Neural progenitor cell (in vitro differentiated cells): ENCODE measurements around the gene SMCO3. TPM values are rescaled to one million over a fixed set of nuclear protein-coding genes. Genes with fewer than 3 reads are reported as not detected.

Experiments
- DNase-seq: peaks from one replicate; pipeline ENCODE4 v3.0.0-alpha.2; 2016; ENCODE audit warnings: low spot score
- H2AFZ ChIP-seq: fragments of 200-600 bp; sonication (generic); replicated peaks from 2 replicates; pipeline ENCODE4 v1.6.1; 2016; ENCODE audit warnings: antibody characterized with exemption
- H3F3A ChIP-seq: fragments of 200-600 bp; sonication (generic); 2 replicates; pipeline ENCODE4 v1.6.1; 2016; ENCODE audit warnings: antibody characterized with exemption, low read depth
- H3K27ac ChIP-seq: fragments of 200-600 bp; sonication (generic); 2 replicates; pipeline ENCODE4 v1.5.1; 2016; ENCODE audit warnings: mild to moderate bottlenecking
- H3K27me3 ChIP-seq: fragments of 200-600 bp; sonication (generic); 2 replicates; pipeline ENCODE4 v1.6.1; 2016; ENCODE audit warnings: mild to moderate bottlenecking, moderate library complexity
- H3K36me3 ChIP-seq: fragments of 200-600 bp; sonication (generic); 2 replicates; pipeline ENCODE4 v1.5.1; 2016
- H3K4me1 ChIP-seq: fragments of 200-600 bp; sonication (generic); 2 replicates; pipeline ENCODE4 v1.6.1; 2016; ENCODE audit warnings: mixed run types
- H3K4me2 ChIP-seq: fragments of 200-600 bp; sonication (generic); 2 replicates; pipeline ENCODE4 v1.6.1; 2016
- H3K4me3 ChIP-seq: fragments of 200-600 bp; sonication (generic); 2 replicates; pipeline ENCODE4 v1.5.1; 2016
- H3K79me2 ChIP-seq: fragments of 200-600 bp; sonication (generic); 2 replicates; pipeline ENCODE4 v1.6.1; 2016; ENCODE audit warnings: low read depth
- H3K9ac ChIP-seq: fragments of 200-600 bp; sonication (generic); 2 replicates; pipeline ENCODE4 v1.6.1; 2016
- H3K9me3 ChIP-seq: fragments of 200-600 bp; sonication (generic); 2 replicates; pipeline ENCODE4 v1.5.1; 2016; ENCODE audit warnings: low read depth
- H4K20me1 ChIP-seq: fragments of 200-600 bp; sonication (generic); 2 replicates; pipeline ENCODE4 v1.6.1; 2016; ENCODE audit warnings: low read depth
- H3K27ac Mint-ChIP-seq: 3 replicates; pipeline ENCODE4 v1.8.0; 2021; ENCODE audit warnings: mixed read lengths
- H3K27me3 Mint-ChIP-seq: 2 replicates; pipeline ENCODE4 v1.8.0; 2022; ENCODE audit warnings: low read depth, mild to moderate bottlenecking, inconsistent platforms, moderate library complexity, mixed read lengths; ENCODE audit not compliant: insufficient read depth
- H3K36me3 Mint-ChIP-seq: 3 replicates; pipeline ENCODE4 v1.8.0; 2021; ENCODE audit warnings: mixed read lengths
- H3K4me1 Mint-ChIP-seq: 3 replicates; pipeline ENCODE4 v1.8.0; 2021; ENCODE audit warnings: mixed read lengths
- H3K4me3 Mint-ChIP-seq: 3 replicates; pipeline ENCODE4 v1.8.0; 2021; ENCODE audit warnings: mild to moderate bottlenecking, moderate library complexity, mixed read lengths
- H3K9me3 Mint-ChIP-seq: 3 replicates; pipeline ENCODE4 v1.8.0; 2020; ENCODE audit warnings: mixed read lengths
- CTCF ChIP-seq: fragments of 200-600 bp; sonication (generic); IDR thresholded peaks from 2 replicates; pipeline ENCODE4 v1.5.1; 2017; ENCODE audit warnings: antibody characterized with exemption, mild to moderate bottlenecking
- EZH2 ChIP-seq: fragments of 200-600 bp; sonication (generic); IDR thresholded peaks from 2 replicates; pipeline ENCODE4 v1.6.1; 2017; ENCODE audit warnings: antibody characterized with exemption, mild to moderate bottlenecking, moderate library complexity
- EZH2phosphoT487 ChIP-seq: fragments of 200-600 bp; sonication (generic); IDR thresholded peaks from 2 replicates; pipeline ENCODE4 v1.6.1; 2017; ENCODE audit warnings: antibody characterized with exemption
- total RNA-seq: library from RNA; depleted of rRNA; stranded (reverse); fragments of >200 nt; gene quantifications from 2 replicates; pipeline ENCODE4 v1.2.3, GENCODE V29; 2015; ENCODE audit warnings: low replicate concordance

The SMCO3 gene
- total RNA-seq, 1 donor from 2014 or later: not detected

GRCh38 chr12:14769969-14770495 is 44.0 kb downstream of the SMCO3 start:
- Mint-ChIP-seq H3K36me3 (peaks cover 15% of the 10 kb centered on the region), H3K4me1 (peaks cover 23% of the 10 kb centered on the region), H3K27ac (peak overlapping the region; percentile 19), H3K9me3 (peaks cover 7% of the 10 kb centered on the region), H3K4me3 (peak overlapping the region; percentile 95), H3K27me3 (peaks cover 30% of the 10 kb centered on the region)
- peak overlapping the region; percentile 64 for H2AFZ ChIP-seq
- peak; percentile 90 for DNase-seq
- H3K27ac ChIP-seq: peak overlapping the region; percentile 49
- peaks cover 8% of the 10 kb centered on the region for H3K4me1 ChIP-seq
- no peaks in the 10 kb centered on the region for H3K9me3 ChIP-seq
- H3F3A ChIP-seq: peaks cover 58% of the 10 kb centered on the region
- H3K27me3 ChIP-seq: peaks cover 9% of the 10 kb centered on the region
- H3K79me2 ChIP-seq: peaks cover 31% of the 10 kb centered on the region
- peaks cover 19% of the 10 kb centered on the region for H4K20me1 ChIP-seq
- H3K36me3 ChIP-seq: no peaks in the 10 kb centered on the region
- H3K9ac ChIP-seq: peak overlapping the region; percentile 39
- peak overlapping the region; percentile 87 for H3K4me2 ChIP-seq
- TF ChIP-seq CTCF: peak; percentile 62
- no peak for TF ChIP-seq EZH2phosphoT487
- peak overlapping the region; percentile 76 for H3K4me3 ChIP-seq

DNA sequence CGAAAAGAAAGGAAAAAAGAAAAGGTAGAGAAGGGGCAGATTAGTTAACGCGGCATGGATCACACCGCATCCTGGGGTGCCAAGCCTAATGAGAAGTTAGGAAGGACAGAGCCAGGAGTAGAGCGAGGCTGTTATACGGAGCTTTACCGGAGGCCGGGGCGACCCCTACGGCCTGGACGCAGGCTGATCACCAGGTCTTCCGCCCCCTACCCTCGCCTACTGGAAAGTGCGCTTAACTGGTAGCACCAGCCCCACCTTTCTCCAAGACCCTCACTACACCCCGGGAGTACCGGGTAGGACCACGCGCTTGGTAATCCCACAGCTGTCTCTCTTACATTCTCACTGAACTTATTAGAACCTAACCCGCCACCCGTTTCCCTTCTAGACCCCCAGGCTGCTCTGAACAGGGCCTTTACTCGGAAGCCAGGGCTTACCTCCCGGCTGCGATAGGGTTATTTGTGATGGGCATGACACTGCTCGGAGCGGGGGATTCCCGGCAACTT is 44.5 kb downstream of the SMCO3 start:
- H3K9ac ChIP-seq: peak overlapping the region; percentile 58
- H3K27me3 ChIP-seq: peaks cover 9% of the 10 kb centered on the region
- peak; percentile 86 for DNase-seq
- peak overlapping the region; percentile 87 for H3K4me2 ChIP-seq
- no peak for TF ChIP-seq EZH2
- no peak for TF ChIP-seq EZH2phosphoT487
- TF ChIP-seq CTCF: no peak
- Mint-ChIP-seq H3K27me3 (peaks cover 29% of the 10 kb centered on the region), H3K4me3 (peak overlapping the region; percentile 95), H3K4me1 (peaks cover 20% of the 10 kb centered on the region), H3K36me3 (peaks cover 15% of the 10 kb centered on the region), H3K27ac (no peak overlapping the region), H3K9me3 (peaks cover 7% of the 10 kb centered on the region)
- peak overlapping the region; percentile 76 for H3K4me3 ChIP-seq
- H3F3A ChIP-seq: peaks cover 55% of the 10 kb centered on the region
- no peaks in the 10 kb centered on the region for H3K9me3 ChIP-seq
- peak overlapping the region; percentile 64 for H2AFZ ChIP-seq
- H3K4me1 ChIP-seq: peaks cover 8% of the 10 kb centered on the region
- peak overlapping the region; percentile 49 for H3K27ac ChIP-seq
- H4K20me1 ChIP-seq: peaks cover 19% of the 10 kb centered on the region
- H3K79me2 ChIP-seq: peaks cover 31% of the 10 kb centered on the region
- no peaks in the 10 kb centered on the region for H3K36me3 ChIP-seq

- Histone ChIP-seq H4K20me1 (peaks cover 19% of the 10 kb centered on the region), H3K79me2 (peaks cover 31% of the 10 kb centered on the region), H3K36me3 (no peaks in the 10 kb centered on the region), H3K9me3 (no peaks in the 10 kb centered on the region), H3K4me1 (peaks cover 8% of the 10 kb centered on the region), H3K27me3 (peaks cover 9% of the 10 kb centered on the region), H3K4me3 (peak overlapping the region; percentile 76), H3K27ac (no peak overlapping the region), H3K4me2 (peak overlapping the region; percentile 87), H3K9ac (no peak overlapping the region), H2AFZ (peak overlapping the region; percentile 64), H3F3A (peaks cover 53% of the 10 kb centered on the region)
- H3K9me3 Mint-ChIP-seq: peaks cover 3% of the 10 kb centered on the region
- H3K36me3 Mint-ChIP-seq: peaks cover 15% of the 10 kb centered on the region
- H3K4me3 Mint-ChIP-seq: peak overlapping the region; percentile 95
- peak; percentile 26 for DNase-seq
- no peak overlapping the region for H3K27ac Mint-ChIP-seq
- H3K4me1 Mint-ChIP-seq: peaks cover 16% of the 10 kb centered on the region
- H3K27me3 Mint-ChIP-seq: peaks cover 24% of the 10 kb centered on the region
- TF ChIP-seq CTCF (no peak), EZH2phosphoT487 (no peak), EZH2 (no peak)
Measured at GRCh38 chr12:14768823-14769405, 45.1 kb downstream of the SMCO3 start.
